Colonic mucosa (tissue), 4 donors: ENCODE data around the gene TCTN1. TPM values are rescaled to one million over a fixed set of nuclear protein-coding genes. Genes with fewer than 3 reads are reported as not detected.
"Not testable (repeated sequence)": the region's sequence is repeated elsewhere in the genome, so short reads cannot be mapped to it uniquely, and the experiment has no call there.

ENCODE experiments used
- DNase-seq: peaks from one replicate; pipeline ENCODE4 v3.0.0-alpha.2; 2020
- H3K27ac ChIP-seq: fragments of 200-600 bp; one replicate; pipeline ENCODE4 v1.8.0; 2021
- H3K27me3 ChIP-seq: fragments of 200-600 bp; one replicate; pipeline ENCODE4 v1.8.0; 2021
- H3K36me3 ChIP-seq: fragments of 200-600 bp; one replicate; pipeline ENCODE4 v1.8.0; 2021
- H3K4me1 ChIP-seq: fragments of 200-600 bp; one replicate; pipeline ENCODE4 v1.8.0; 2021; ENCODE audit warnings: mild to moderate bottlenecking
- H3K4me3 ChIP-seq: fragments of 200-600 bp; one replicate; pipeline ENCODE4 v1.8.0; 2021
- H3K9ac ChIP-seq, 2 donors: one replicate each; pipeline ENCODE4 v1.7.0; 2013; ENCODE audit warnings: control low read depth in 2 of 2, low read depth in 2 of 2, low read length in 2 of 2
- H3K9me3 ChIP-seq: fragments of 200-600 bp; one replicate; pipeline ENCODE4 v1.8.0; 2021
- intact Hi-C: fragments of 100-400 bp; cut with DNase I; formaldehyde crosslinking; loops from one replicate; pipeline ENCODE4 v1.14.1; 2022
- total RNA-seq, 2 donors: library from RNA; stranded (reverse); fragmentation: NEBNext Ultra II Directional in 1 of 2; extraction: Animal tissue kit (Norgen Biotek cat#: 25700) in 1 of 2; gene quantifications; one replicate each; pipeline ENCODE4 v1.2.1, GENCODE V29; 2021
- TF ChIP-seq, protein P1 (sequence below): fragments of 200-600 bp; IDR thresholded peaks from one replicate; pipeline ENCODE4 v1.8.0; 2022; ENCODE audit warnings: antibody characterized with exemption, mild to moderate bottlenecking
- donor health status: healthy.
- donor health status: DM: no; HTN: no; CAD: no.
- donor health status: DM: no; HTN: no; CAD: no.

TCTN1 gene
- total RNA-seq, 2 donors from 2014 or later: 9.2 to 10.2 TPM

- Histone ChIP-seq H3K9me3 (no peaks in the 10 kb centered on the region), H3K27ac (peak within 1 kb of the TSS; percentile 75), H3K4me1 (peaks cover 3% of the 10 kb centered on the region), H3K27me3 (no peaks in the 10 kb centered on the region), H3K4me3 (peak within 1 kb of the TSS; percentile 84), H3K36me3 (no peaks in the 10 kb centered on the region), H3K9ac (peak within 1 kb of the TSS; percentile 94 to 98)
- TF ChIP-seq, protein P1, sequence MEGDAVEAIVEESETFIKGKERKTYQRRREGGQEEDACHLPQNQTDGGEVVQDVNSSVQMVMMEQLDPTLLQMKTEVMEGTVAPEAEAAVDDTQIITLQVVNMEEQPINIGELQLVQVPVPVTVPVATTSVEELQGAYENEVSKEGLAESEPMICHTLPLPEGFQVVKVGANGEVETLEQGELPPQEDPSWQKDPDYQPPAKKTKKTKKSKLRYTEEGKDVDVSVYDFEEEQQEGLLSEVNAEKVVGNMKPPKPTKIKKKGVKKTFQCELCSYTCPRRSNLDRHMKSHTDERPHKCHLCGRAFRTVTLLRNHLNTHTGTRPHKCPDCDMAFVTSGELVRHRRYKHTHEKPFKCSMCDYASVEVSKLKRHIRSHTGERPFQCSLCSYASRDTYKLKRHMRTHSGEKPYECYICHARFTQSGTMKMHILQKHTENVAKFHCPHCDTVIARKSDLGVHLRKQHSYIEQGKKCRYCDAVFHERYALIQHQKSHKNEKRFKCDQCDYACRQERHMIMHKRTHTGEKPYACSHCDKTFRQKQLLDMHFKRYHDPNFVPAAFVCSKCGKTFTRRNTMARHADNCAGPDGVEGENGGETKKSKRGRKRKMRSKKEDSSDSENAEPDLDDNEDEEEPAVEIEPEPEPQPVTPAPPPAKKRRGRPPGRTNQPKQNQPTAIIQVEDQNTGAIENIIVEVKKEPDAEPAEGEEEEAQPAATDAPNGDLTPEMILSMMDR: no peak
- DNase-seq: peak; percentile 99
- intact Hi-C loops: no loop called here
Observed at GRCh38 chr12:110583137-110584059, 30.5 kb upstream of the TCTN1 start, which contains the start of gene PPTC7. Gene PPTC7 (minus strand): TSS chr12:110583318. CDS start chr12:110583031, 287 bp downstream.

- DNase-seq: no peak
- intact Hi-C loops: no loop called here
- TF ChIP-seq, protein P1: no peak
- Histone ChIP-seq H3K27ac (peak overlapping the region; percentile 2), H3K36me3 (no peaks in the 10 kb centered on the region), H3K4me1 (no peaks in the 10 kb centered on the region), H3K4me3 (no peak overlapping the region), H3K9me3 (no peaks in the 10 kb centered on the region), H3K27me3 (no peaks in the 10 kb centered on the region), H3K9ac (no peak overlapping the region)
Observed at GRCh38 chr12:110585231-110585799, 28.6 kb upstream of the TCTN1 start.

DNA sequence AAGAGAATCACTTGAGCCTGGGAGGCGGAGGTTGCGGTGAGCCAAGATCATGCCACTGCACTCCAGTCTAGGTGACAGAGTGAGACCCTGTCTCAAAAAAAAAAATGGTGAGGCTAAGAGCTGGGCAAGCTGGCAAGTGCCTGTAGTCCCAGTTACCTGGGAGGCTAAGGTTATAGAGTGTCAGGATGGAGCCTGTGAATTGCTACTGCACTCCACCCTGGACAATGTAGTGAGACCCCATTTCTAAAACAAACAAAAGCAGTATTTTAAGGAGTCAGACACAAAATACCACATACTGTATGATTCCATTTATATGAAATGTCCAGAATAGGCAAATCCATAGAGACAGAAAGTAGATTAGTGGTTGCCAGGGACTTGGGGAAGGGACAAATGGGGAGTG, 26.8 kb upstream of the TCTN1 start:
- H3K9ac ChIP-seq, H3K4me1 ChIP-seq, DNase-seq, H3K27ac ChIP-seq, intact Hi-C loops, H3K4me3 ChIP-seq, H3K36me3 ChIP-seq, H3K27me3 ChIP-seq, H3K9me3 ChIP-seq: not testable (repeated sequence)

- H3K4me1 ChIP-seq: no peaks in the 10 kb centered on the region
- no peaks in the 10 kb centered on the region for H3K27me3 ChIP-seq
- H3K9me3 ChIP-seq: no peaks in the 10 kb centered on the region
- TF ChIP-seq, protein P1: no peak
- H3K27ac ChIP-seq: no peak overlapping the region
- no peak overlapping the region for H3K4me3 ChIP-seq
- intact Hi-C loops: no loop called here
- no peaks in the 10 kb centered on the region for H3K36me3 ChIP-seq
- no peak for DNase-seq
- no peak overlapping the region for H3K9ac ChIP-seq
Observed at GRCh38 chr12:110590059-110590458, 23.9 kb upstream of the TCTN1 start.

- no peak overlapping the region for H3K4me3 ChIP-seq
- intact Hi-C loops: no loop called here
- no peaks in the 10 kb centered on the region for H3K9me3 ChIP-seq
- no peaks in the 10 kb centered on the region for H3K36me3 ChIP-seq
- no peaks in the 10 kb centered on the region for H3K4me1 ChIP-seq
- peak overlapping the region in 1 of 2 donors; percentile 49 for H3K9ac ChIP-seq
- peak overlapping the region; percentile 71 for H3K27ac ChIP-seq
- no peak for DNase-seq
- H3K27me3 ChIP-seq: no peaks in the 10 kb centered on the region
- TF ChIP-seq, protein P1: no peak
Observed at GRCh38 chr12:110590806-110591326, 23.1 kb upstream of the TCTN1 start.
